T-cell (primary cell): ENCODE data around the gene GPR146. TPM values are rescaled to one million over a fixed set of nuclear protein-coding genes. Genes with fewer than 3 reads are reported as not detected.
"Not testable (repeated sequence)": the region's sequence is repeated elsewhere in the genome, so short reads cannot be mapped to it uniquely, and the experiment has no call there.

Experiments
- ATAC-seq, 4 experiments: fragments of 200-7000 bp in 3 of 4; fragments of 150-1000 bp in 1 of 4; cut with Tn5 transposase; replicated peaks in 1 of 4; 1 replicate in 3 of 4; 2 replicates in 1 of 4; pipeline ENCODE4 v1.10.0; 2021; ENCODE audit warnings: moderate library complexity in 3 of 4, mild to moderate bottlenecking in 2 of 4, moderate number of reproducible peaks in 1 of 4
- CTCF ChIA-PET, 2 donors: fragments of 300-600 bp; sonication (Branson Sonifier 250); formaldehyde crosslinking; loops; one replicate each; lab custom pipeline; 2022; ENCODE audit warnings: antibody characterized with exemption in 2 of 2; lab: Charles Lee
- POLR2A ChIA-PET, 2 donors: fragments of 300-600 bp; sonication (Branson Sonifier 250); formaldehyde crosslinking; loops; one replicate each; lab custom pipeline; 2022; ENCODE audit warnings: antibody characterized with exemption in 2 of 2; lab: Charles Lee
- DNase-seq, 35 experiments: peaks; one replicate each; pipeline versions ENCODE4 v3.0.0 to v3.0.0-alpha.2; 2013 to 2023
- H3K27ac ChIP-seq: one replicate; pipeline ENCODE4 v1.5.1; 2013; ENCODE audit warnings: low read length
- H3K27me3 ChIP-seq, 2 experiments: replicated peaks in 1 of 2; 1 replicate in 1 of 2; 2 replicates in 1 of 2; pipeline versions ENCODE4 v1.6.1 to v1.7.0; 2013; ENCODE audit warnings: low read length in 1 of 2, mixed read lengths in 1 of 2; ENCODE audit not compliant: control insufficient read depth in 2 of 2, insufficient read depth in 2 of 2; ENCODE audit errors: extremely low read depth in 1 of 2
- H3K36me3 ChIP-seq, 2 donors: 1 replicate in 1 of 2; 2 replicates in 1 of 2; pipeline versions ENCODE4 v1.6.1 to v1.7.0; 2013; ENCODE audit warnings: low read length in 1 of 2; ENCODE audit not compliant: control insufficient read depth in 2 of 2, insufficient read depth in 1 of 2; ENCODE audit errors: extremely low read depth in 1 of 2
- H3K4me1 ChIP-seq, 2 experiments: 1 replicate in 1 of 2; 2 replicates in 1 of 2; pipeline versions ENCODE4 v1.6.1 to v1.7.0; 2013; ENCODE audit warnings: low read length in 2 of 2, mixed read lengths in 1 of 2; ENCODE audit not compliant: insufficient read depth in 2 of 2, control insufficient read depth in 1 of 2; ENCODE audit errors: extremely low read depth in 1 of 2
- H3K4me3 ChIP-seq, 2 donors: 1 replicate in 1 of 2; 2 replicates in 1 of 2; pipeline versions ENCODE4 v1.5.1 to v1.7.0; 2013; ENCODE audit warnings: mild to moderate bottlenecking in 2 of 2, low read length in 1 of 2, moderate library complexity in 1 of 2; ENCODE audit not compliant: control insufficient read depth in 1 of 2; ENCODE audit errors: extremely low read depth in 1 of 2
- H3K9me3 ChIP-seq: 2 replicates; pipeline ENCODE4 v1.7.0; 2013
- H3K27ac Mint-ChIP-seq, 2 donors: one replicate each; pipeline ENCODE4 v1.8.0; 2020 to 2021; ENCODE audit warnings: mild to moderate bottlenecking in 2 of 2, mixed read lengths in 2 of 2
- H3K27me3 Mint-ChIP-seq, 2 donors: one replicate each; pipeline ENCODE4 v1.8.0; 2021 to 2022; ENCODE audit warnings: mixed read lengths in 2 of 2
- H3K36me3 Mint-ChIP-seq: one replicate; pipeline ENCODE4 v1.8.0; 2021; ENCODE audit warnings: mixed read lengths
- H3K4me1 Mint-ChIP-seq, 3 donors: one replicate each; pipeline ENCODE4 v1.8.0; 2020 to 2022; ENCODE audit warnings: mixed read lengths in 3 of 3, mild to moderate bottlenecking in 1 of 3
- H3K4me3 Mint-ChIP-seq, 3 donors: one replicate each; pipeline ENCODE4 v1.8.0; 2020 to 2022; ENCODE audit warnings: mild to moderate bottlenecking in 3 of 3, mixed read lengths in 3 of 3, moderate library complexity in 3 of 3
- H3K9me3 Mint-ChIP-seq, 3 donors: one replicate each; pipeline ENCODE4 v1.8.0; 2020 to 2022; ENCODE audit warnings: mixed read lengths in 3 of 3
- WGBS: methylation state at CpG from one replicate; pipeline ENCODE4 v1.1.5; 2013; ENCODE audit warnings: missing lambda C conversion rate; ENCODE audit not compliant: insufficient coverage; 5-methylcytosine and 5-hydroxymethylcytosine counted together
- total RNA-seq, 35 experiments: library from RNA in 6 of 35; stranded (reverse) in 6 of 35; fragments of 120-200 nt in 1 of 35; gene quantifications; one replicate each; pipeline versions ENCODE4 v1.2.1 to v1.2.4 and lab custom pipeline; 2013 to 2026

GPR146 gene
- total RNA-seq, 5 donors from 2014 or later (not counting 1 experiment from before 2014, with no cell fraction given): 11.9 to 14.7 (median 13.0) TPM

GRCh38 chr7:999149-999879, 45.0 kb upstream of the GPR146 start:
- DNase-seq (no peak), ATAC-seq (no peak)
- H3K27ac Mint-ChIP-seq: no peak overlapping the region
- Histone ChIP-seq H3K27me3 (no peaks in the 10 kb centered on the region), H3K9me3 (no peaks in the 10 kb centered on the region), H3K36me3 (peaks cover 0 to 7% of the 10 kb centered on the region in 2 donors), H3K27ac (no peak overlapping the region), H3K4me3 (no peak overlapping the region), H3K4me1 (no peaks in the 10 kb centered on the region)
- ChIA-PET POLR2A (no interaction called here), CTCF (no interaction called here)
- no peaks in the 10 kb centered on the region for H3K9me3 Mint-ChIP-seq
- 93% methylated on average over 18 of the region's 28 CpGs for WGBS
- H3K36me3 Mint-ChIP-seq: peaks cover 5% of the 10 kb centered on the region
- no peaks in the 10 kb centered on the region for H3K4me1 Mint-ChIP-seq
- H3K4me3 Mint-ChIP-seq: no peak overlapping the region
- no peaks in the 10 kb centered on the region for H3K27me3 Mint-ChIP-seq

- H3K4me3 Mint-ChIP-seq: no peak overlapping the region
- H3K36me3 Mint-ChIP-seq: peaks cover 5% of the 10 kb centered on the region
- H3K27ac Mint-ChIP-seq: no peak overlapping the region
- Histone ChIP-seq H3K9me3 (no peaks in the 10 kb centered on the region), H3K27ac (no peak overlapping the region), H3K4me3 (no peak overlapping the region), H3K27me3 (no peaks in the 10 kb centered on the region), H3K36me3 (peaks cover 0 to 7% of the 10 kb centered on the region in 2 donors), H3K4me1 (no peaks in the 10 kb centered on the region)
- DNase-seq (no peak), ATAC-seq (no peak)
- H3K9me3 Mint-ChIP-seq: no peaks in the 10 kb centered on the region
- ChIA-PET POLR2A (no interaction called here), CTCF (no interaction called here)
- 84% methylated on average over 34 of the region's 52 CpGs for WGBS
- no peaks in the 10 kb centered on the region for H3K27me3 Mint-ChIP-seq
- H3K4me1 Mint-ChIP-seq: no peaks in the 10 kb centered on the region
Observed at GRCh38 chr7:999941-1000935, 44.1 kb upstream of the GPR146 start.

GRCh38 chr7:1001069-1001770, 43.1 kb upstream of the GPR146 start:
- H3K27me3 ChIP-seq, H3K27ac Mint-ChIP-seq, ATAC-seq, H3K27me3 Mint-ChIP-seq, POLR2A ChIA-PET, H3K9me3 ChIP-seq, H3K4me3 Mint-ChIP-seq, H3K36me3 Mint-ChIP-seq, H3K4me1 Mint-ChIP-seq, DNase-seq, CTCF ChIA-PET, H3K4me1 ChIP-seq, H3K4me3 ChIP-seq, H3K36me3 ChIP-seq, H3K27ac ChIP-seq, H3K9me3 Mint-ChIP-seq: not testable (repeated sequence)
- WGBS: 90% methylated on average over 9 of the region's 14 CpGs

- H3K9me3 Mint-ChIP-seq, H3K36me3 Mint-ChIP-seq, H3K27me3 Mint-ChIP-seq, H3K27ac ChIP-seq, H3K4me1 Mint-ChIP-seq, H3K4me3 ChIP-seq, H3K9me3 ChIP-seq, CTCF ChIA-PET, H3K36me3 ChIP-seq, DNase-seq, H3K4me1 ChIP-seq, H3K27ac Mint-ChIP-seq, POLR2A ChIA-PET, ATAC-seq, H3K27me3 ChIP-seq, H3K4me3 Mint-ChIP-seq: not testable (repeated sequence)
- WGBS: 81% methylated on average over 3 of the region's 4 CpGs
Observed at GRCh38 chr7:1002026-1002425, 42.3 kb upstream of the GPR146 start.

- H3K9me3 Mint-ChIP-seq, ATAC-seq, H3K36me3 ChIP-seq, CTCF ChIA-PET, POLR2A ChIA-PET, H3K9me3 ChIP-seq, H3K4me3 Mint-ChIP-seq, H3K27ac ChIP-seq, H3K4me1 ChIP-seq, H3K27me3 Mint-ChIP-seq, H3K27ac Mint-ChIP-seq, DNase-seq, H3K4me3 ChIP-seq, H3K4me1 Mint-ChIP-seq, H3K36me3 Mint-ChIP-seq, H3K27me3 ChIP-seq: not testable (repeated sequence)
- no CpG with 5 or more reads among the region's 7 CpGs for WGBS
Observed at GRCh38 chr7:1002445-1002844, 41.9 kb upstream of the GPR146 start.

DNA sequence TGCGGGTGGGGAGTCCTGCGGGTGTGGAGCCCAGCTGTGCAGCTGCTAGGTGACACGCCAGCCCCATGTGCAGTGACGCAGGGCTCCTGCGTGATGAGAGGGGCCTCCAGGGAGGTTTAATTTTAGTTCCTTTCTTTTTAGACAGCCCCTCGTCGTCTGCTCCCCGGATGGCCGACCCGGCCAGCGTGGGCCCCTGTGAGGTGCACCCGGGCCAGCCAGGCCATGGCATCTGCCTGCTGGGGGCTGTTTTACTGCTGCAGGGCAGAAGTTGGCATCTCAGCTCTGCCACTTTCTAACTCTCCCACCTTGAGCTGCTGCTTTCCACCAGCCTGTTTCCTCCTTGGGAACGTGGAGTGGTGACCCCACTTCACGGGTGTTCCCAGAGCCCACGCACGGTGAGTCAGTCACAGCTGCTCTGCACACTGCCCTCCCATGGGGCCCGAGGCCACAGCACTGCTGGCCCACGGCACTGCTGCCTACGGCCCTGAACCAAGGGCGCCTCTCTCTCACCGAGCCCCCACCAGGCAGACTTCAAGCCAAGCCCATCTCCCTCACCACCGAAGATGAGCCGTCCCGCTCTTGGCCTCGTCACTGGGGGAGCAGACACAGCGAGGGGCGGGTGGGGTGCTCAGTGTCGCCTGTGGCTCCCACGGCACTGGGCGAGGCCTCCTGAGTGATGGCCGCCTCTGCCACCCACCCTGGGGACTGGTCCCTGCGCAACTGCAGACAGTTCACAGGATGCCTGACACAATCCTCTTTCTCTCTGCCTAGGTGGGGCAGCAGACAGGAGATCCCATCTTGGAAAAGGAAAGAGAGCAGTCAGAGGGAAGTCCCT, 40.1 kb upstream of the GPR146 start:
- Histone ChIP-seq H3K27ac (no peak overlapping the region), H3K36me3 (peaks cover 0 to 9% of the 10 kb centered on the region in 2 donors), H3K27me3 (no peaks in the 10 kb centered on the region), H3K4me1 (no peaks in the 10 kb centered on the region), H3K4me3 (no peak overlapping the region), H3K9me3 (no peaks in the 10 kb centered on the region)
- no peak for DNase-seq
- no peak overlapping the region for H3K4me3 Mint-ChIP-seq
- H3K27ac Mint-ChIP-seq: no peak overlapping the region
- no peaks in the 10 kb centered on the region for H3K9me3 Mint-ChIP-seq
- POLR2A ChIA-PET: no interaction called here
- no peaks in the 10 kb centered on the region for H3K27me3 Mint-ChIP-seq
- 91% methylated on average over 24 of the region's 32 CpGs for WGBS
- H3K4me1 Mint-ChIP-seq: peaks cover 0 to 7% (median 0%) of the 10 kb centered on the region in 3 donors
- ATAC-seq: no peak
- H3K36me3 Mint-ChIP-seq: peaks cover 9% of the 10 kb centered on the region
- CTCF ChIA-PET: no interaction called here
